HAP-1 (cell line): ENCODE results near the gene POP4.

Experiments used
- DNase-seq, 2 experiments: peaks; one replicate each; pipeline ENCODE4 v3.0.0-alpha.2; 2016 to 2020; ENCODE audit warnings: low spot score in 2 of 2
- H3K27me3 ChIP-seq: fragments of 250-450 bp; sonication (Bioruptor Pico); 2 replicates; pipeline ENCODE4 v1.5.1; 2020; ENCODE audit warnings: low read depth, mild to moderate bottlenecking, moderate library complexity
- H3K36me3 ChIP-seq: fragments of 250-450 bp; sonication (Bioruptor Pico); replicated peaks from 2 replicates; pipeline ENCODE4 v1.5.1; 2020; ENCODE audit warnings: mild to moderate bottlenecking
- H3K4me1 ChIP-seq: fragments of 250-450 bp; sonication (Bioruptor Pico); 2 replicates; pipeline ENCODE4 v1.5.1; 2020; ENCODE audit warnings: mild to moderate bottlenecking
- H3K4me3 ChIP-seq: fragments of 250-450 bp; sonication (Bioruptor Pico); 2 replicates; pipeline ENCODE4 v1.5.1; 2020; ENCODE audit warnings: mild to moderate bottlenecking, moderate library complexity
- H3K9me3 ChIP-seq: fragments of 250-450 bp; sonication (Bioruptor Pico); 2 replicates; pipeline ENCODE4 v1.5.1; 2020; ENCODE audit warnings: mild to moderate bottlenecking, moderate library complexity
- in situ Hi-C: fragments of 300-500 bp; cut with MboI; formaldehyde crosslinking; loops from 3 replicates; pipeline ENCODE4 v1.14.3; 2020; ENCODE audit warnings: low sequenced_read_pairs, inconsistent platforms, mixed read lengths

POP4 gene

DNA sequence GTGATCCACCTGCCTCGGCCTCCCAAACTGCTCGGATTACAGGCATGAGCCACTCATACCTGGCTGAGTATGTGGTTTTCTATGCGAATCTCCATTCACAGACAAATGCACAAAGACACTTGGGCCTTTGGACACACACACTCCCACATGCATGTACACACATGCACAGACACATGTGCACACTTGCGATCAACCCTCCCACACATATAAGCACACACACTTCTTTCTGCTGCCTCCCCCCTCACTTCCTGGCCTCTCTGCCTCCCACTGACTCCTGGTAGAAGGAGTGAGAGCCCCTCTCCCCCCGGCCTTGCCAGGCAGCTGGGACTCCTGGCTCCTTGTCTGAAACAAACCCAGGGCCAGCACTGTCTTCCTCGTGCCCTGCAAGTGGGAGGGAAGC, 29.9 kb downstream of the POP4 start:
- Histone ChIP-seq H3K36me3 (no peaks in the 10 kb centered on the region), H3K27me3 (no peaks in the 10 kb centered on the region), H3K9me3 (no peaks in the 10 kb centered on the region; the same call in 1 of the 2 replicates), H3K4me1 (no peaks in the 10 kb centered on the region), H3K4me3 (no peak overlapping the region)
- in situ Hi-C loops: no loop called here
- DNase-seq: no peak

DNA sequence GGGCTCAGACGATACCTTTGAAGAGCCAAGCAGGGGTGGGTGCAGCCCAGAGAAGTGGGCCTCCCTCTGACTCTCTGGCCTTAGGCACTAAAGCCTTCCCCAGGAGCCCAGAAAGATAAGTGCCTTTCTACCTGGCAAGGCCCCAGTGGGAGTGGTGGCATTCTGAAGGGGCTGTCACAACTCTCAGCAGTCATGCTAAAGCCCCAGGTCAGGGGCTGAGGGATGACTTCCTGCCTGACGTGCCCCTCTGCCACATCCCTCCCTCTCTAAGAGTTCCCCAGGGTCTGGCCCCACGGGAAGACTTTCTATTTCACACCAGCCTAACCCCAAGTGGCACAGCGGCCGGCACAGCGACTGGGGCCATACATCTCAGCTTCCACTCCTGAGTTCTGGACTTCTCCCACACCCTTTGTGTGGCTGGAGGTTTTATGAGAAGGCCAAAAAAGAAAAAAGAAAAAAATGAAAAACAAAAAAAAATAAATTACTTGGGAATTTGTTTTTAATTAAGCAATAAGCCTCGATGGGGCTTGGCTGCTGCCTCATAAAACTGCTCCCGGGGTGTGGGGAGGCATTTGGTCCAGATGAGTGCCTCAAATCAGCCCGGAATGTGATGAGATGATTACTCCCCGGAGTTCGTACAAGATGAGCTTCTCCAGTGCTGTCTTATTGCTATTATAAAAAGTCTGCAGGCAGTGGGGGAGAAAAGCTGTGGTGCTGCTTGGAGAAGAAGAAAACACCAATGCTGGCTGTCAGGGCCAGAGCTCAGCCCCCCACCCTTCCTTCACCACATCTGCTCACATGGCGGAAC, 30.7 kb downstream of the POP4 start:
- DNase-seq: no peak
- H3K27me3 ChIP-seq: peaks cover under 1% of the 10 kb centered on the region
- no peaks in the 10 kb centered on the region for H3K4me1 ChIP-seq
- no peaks in the 10 kb centered on the region; the same call in 1 of the 2 replicates for H3K9me3 ChIP-seq
- H3K36me3 ChIP-seq: no peaks in the 10 kb centered on the region
- H3K4me3 ChIP-seq: no peak overlapping the region
- in situ Hi-C loops: no loop called here

DNA sequence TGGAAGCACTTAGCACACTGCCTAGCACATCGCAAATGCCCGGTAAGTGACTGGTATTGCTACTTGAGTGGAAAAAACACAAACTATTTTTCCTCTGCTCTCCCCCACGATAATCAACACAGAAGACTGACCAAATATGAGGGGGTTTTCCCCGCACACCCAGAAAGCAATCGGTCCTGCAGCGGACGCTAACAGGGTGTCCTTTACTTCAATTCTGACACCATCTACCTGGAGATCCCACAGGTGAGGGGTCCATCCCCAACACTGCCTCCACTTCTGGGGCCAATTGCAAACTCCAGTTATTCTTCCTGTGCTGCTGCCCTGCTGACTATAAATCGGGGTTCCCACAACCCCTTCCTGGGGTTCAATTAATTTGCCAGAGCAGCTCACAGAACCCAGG, 33.0 kb downstream of the POP4 start:
- in situ Hi-C loops: no loop called here

DNA sequence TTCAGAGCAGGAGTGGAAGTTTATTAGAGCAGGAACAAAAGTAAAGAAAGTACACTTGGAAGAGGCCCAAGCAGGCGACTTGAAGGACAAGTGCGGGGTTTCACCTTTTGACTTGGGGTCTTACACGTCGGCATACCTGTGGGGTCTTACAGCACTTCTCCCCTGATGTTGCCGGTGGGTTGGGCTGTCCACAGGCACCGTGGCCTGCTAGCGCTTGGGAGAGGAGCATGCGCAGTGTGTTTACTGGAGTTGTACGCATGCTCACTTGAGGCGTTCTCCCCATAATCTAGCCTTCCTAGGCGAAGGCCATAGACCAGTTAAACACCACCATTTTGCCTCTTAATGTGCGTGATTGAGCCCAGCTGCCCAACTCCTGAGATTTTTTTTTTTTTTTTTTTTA, 34.1 kb downstream of the POP4 start:
- Histone ChIP-seq H3K4me1 (no peaks in the 10 kb centered on the region), H3K4me3 (no peak overlapping the region), H3K36me3 (no peaks in the 10 kb centered on the region), H3K9me3 (no peaks in the 10 kb centered on the region), H3K27me3 (peaks cover 7% of the 10 kb centered on the region)
- in situ Hi-C loops: no loop called here
- DNase-seq: no peak

More for the DNA sequence above, 33.0 kb downstream of the POP4 start:
- Histone ChIP-seq H3K4me3 (no peak overlapping the region), H3K27me3 (peaks cover 7% of the 10 kb centered on the region), H3K4me1 (no peaks in the 10 kb centered on the region), H3K36me3 (no peaks in the 10 kb centered on the region), H3K9me3 (no peaks in the 10 kb centered on the region)
- no peak for DNase-seq

DNA sequence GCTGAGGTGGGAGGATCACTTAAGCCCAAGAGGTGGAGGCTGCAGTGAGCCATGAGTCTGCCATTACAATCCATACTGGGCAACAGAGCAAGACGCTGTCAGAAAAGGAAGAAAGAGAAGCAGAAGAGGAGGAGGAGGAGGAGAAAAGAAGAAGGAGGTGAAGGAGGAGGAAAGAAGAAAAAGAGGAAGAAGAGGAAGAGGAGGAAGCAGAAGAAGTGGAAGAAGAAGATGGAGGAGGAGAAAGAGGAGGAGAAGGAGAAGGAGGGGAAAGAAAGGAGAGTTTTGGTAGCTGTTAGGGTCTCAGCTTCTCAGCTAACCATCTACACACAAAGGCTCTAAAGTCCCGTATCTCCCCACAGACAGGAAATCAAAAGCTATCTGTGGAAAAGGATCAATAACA, 35.5 kb downstream of the POP4 start:
- H3K4me3 ChIP-seq: no peak overlapping the region
- H3K4me1 ChIP-seq: no peaks in the 10 kb centered on the region
- H3K9me3 ChIP-seq: no peaks in the 10 kb centered on the region
- in situ Hi-C loops: no loop called here
- DNase-seq: no peak
- H3K36me3 ChIP-seq: no peaks in the 10 kb centered on the region
- H3K27me3 ChIP-seq: peaks cover 7% of the 10 kb centered on the region

DNA sequence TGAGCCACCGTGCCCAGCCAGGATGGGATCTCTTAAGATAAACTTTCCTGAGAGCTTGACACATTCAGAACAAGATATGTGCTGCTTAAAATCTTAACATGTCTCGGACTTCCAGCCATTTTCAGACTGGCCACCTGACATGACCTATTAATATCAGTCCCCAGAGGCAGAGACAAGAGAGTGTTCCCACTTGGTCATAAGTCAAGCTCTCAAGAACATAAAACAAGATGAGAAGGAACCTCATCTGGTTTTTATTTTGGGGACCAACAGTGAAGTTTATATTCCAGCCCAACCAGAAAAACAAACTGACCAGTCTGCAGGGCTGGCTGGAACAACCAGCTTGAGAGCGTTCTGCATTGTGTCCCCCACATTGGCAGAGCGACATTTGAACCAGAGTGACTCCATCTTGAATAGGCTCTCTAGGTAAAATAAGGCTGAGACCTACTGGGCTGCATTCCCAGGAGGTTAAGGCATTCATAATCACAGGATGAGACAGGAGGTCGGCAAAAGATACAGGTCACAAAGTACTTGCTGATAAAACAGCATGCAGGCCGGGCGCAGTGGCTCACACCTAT, 37.4 kb downstream of the POP4 start:
- Histone ChIP-seq H3K36me3 (no peaks in the 10 kb centered on the region), H3K4me3 (no peak overlapping the region), H3K4me1 (no peaks in the 10 kb centered on the region), H3K27me3 (peaks cover 7% of the 10 kb centered on the region), H3K9me3 (no peaks in the 10 kb centered on the region)
- DNase-seq: no peak
- in situ Hi-C loops: no loop called here

DNA sequence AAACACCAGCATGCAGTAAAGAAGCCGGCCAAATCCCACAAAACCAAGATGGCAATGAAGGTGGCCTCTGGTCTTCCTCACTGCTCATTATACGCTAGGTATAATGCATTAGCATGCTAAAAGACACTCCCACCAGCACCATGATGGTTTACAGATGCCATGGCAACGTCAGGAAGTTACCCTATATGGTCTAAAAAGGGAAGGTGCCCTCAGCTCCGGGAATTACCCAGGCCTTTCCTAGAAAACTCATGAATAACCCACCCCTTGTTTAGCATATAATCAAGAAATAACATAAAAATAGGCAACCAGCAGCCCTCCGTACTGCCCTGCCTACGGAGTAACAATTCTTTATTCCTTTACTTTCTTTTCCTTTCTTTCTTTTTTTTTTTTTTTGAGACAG, 38.1 kb downstream of the POP4 start:
- Histone ChIP-seq H3K4me3 (no peak overlapping the region), H3K9me3 (no peaks in the 10 kb centered on the region), H3K4me1 (no peaks in the 10 kb centered on the region), H3K36me3 (no peaks in the 10 kb centered on the region), H3K27me3 (peaks cover 7% of the 10 kb centered on the region)
- no peak for DNase-seq
- in situ Hi-C loops: no loop called here

DNA sequence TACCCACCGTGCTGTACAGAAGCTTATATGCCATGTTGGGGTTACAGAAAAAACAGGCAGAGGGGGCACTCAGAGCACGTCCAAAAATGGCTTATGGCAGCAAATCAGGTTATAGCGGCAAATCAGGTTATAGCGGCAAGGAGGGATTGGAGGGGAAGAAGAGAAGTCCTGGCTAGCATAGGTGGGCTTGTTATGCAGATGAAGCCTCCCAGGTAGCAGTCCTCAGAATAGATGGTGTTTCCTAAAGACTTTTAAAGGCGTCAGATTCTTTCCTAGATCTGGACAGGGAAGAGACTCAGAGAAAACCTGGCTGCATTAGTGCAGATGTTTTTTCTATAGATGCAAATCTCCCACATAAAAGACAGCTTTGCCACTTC, 39.4 kb downstream of the POP4 start:
- no peaks in the 10 kb centered on the region for H3K9me3 ChIP-seq
- DNase-seq: no peak
- no peaks in the 10 kb centered on the region for H3K36me3 ChIP-seq
- no peak overlapping the region for H3K4me3 ChIP-seq
- H3K27me3 ChIP-seq: peaks cover 7% of the 10 kb centered on the region
- in situ Hi-C loops: no loop called here
- H3K4me1 ChIP-seq: no peaks in the 10 kb centered on the region

DNA sequence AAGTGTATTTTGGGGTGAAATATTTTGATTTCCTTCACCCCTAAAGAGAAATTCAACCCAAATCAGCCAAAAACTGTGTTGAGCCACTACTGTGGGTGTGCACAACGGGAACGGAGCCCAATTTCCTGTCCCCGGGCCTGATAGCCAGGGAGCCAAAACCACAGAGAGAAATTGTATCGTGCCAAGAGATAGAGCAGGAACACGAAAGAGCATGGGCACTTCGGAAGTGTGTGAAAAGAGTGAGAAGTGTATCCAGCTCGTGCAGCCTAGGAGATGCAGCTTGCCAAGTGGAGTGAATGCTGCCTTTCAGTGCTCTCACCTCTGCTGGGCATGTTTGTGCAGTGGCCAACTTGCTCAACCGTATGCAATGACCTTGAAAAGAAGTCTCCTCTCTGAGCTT, 39.8 kb downstream of the POP4 start:
- Histone ChIP-seq H3K4me1 (no peaks in the 10 kb centered on the region), H3K27me3 (peaks cover 7% of the 10 kb centered on the region), H3K9me3 (no peaks in the 10 kb centered on the region), H3K4me3 (no peak overlapping the region), H3K36me3 (no peaks in the 10 kb centered on the region)
- no peak for DNase-seq
- in situ Hi-C loops: no loop called here

DNA sequence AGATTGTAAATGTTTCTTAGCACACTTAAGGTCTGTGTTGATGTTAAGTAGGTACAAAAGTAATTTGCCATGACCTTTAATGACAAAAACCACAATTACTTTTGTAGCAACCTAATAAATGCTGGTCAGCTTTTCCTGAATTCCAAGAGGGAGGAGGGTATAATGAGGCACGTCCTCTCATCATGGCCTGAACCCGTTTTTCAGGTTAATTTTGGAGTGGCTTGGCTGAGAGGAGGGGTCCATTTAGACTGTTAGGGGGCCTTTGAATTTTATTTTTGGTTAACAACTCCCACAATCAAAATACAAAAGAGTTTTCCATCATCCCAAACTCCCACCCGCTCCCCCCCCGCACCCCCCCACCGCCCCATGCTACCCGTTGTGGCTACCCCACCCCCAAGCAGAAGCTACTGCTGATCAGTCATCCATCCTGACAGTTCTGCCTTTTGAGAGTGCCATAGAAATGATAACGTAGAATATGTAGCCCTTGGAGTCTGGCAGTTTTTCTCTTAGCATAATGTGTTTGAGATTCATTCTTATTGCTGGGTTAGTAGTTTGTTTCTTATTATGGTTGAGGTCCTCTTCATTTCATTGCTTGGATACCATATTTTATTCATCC, 44.8 kb downstream of the POP4 start:
- DNase-seq: no peak
- Histone ChIP-seq H3K27me3 (no peaks in the 10 kb centered on the region; the same call in 1 of the 2 replicates), H3K4me1 (no peaks in the 10 kb centered on the region), H3K36me3 (no peaks in the 10 kb centered on the region), H3K4me3 (no peak overlapping the region), H3K9me3 (no peaks in the 10 kb centered on the region)
- in situ Hi-C loops: no loop called here

DNA sequence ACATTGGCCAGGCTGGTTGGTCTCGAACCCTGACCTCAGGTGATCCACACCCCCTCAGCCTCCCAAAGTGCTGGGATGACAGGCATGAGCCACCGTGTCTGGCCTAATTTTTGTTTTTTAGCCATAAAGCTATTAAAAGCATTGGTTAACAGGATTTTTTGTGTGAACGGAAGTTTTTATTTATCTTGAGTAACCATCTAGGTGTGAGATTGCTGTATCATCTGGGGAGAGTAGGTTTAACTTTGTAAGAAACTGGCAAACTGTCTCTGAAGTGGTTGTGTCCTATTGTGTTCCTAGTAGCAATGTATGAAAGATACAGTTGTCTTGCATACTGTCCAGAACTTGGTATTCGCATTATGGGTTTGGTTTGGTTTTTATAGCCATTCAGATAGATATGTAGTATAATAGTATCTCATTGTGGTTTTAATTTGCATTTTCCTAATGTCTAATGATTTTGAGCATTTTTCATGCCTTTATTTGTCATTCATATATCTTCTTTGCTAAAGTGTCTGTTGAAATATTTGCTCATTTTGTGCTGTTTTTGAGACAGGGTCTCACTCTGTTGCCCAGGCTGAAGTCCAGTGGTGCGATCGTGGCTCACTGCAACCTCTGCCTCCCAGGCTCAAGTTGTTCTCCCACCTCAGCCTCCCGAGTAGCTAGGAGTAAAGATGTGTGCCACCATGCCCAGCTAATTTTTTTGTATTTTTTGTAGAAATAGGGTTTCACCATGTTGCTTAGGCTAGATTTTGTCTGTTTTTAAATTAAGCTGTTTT, 45.7 kb downstream of the POP4 start:
- DNase-seq: no peak
- in situ Hi-C loops: no loop called here

DNA sequence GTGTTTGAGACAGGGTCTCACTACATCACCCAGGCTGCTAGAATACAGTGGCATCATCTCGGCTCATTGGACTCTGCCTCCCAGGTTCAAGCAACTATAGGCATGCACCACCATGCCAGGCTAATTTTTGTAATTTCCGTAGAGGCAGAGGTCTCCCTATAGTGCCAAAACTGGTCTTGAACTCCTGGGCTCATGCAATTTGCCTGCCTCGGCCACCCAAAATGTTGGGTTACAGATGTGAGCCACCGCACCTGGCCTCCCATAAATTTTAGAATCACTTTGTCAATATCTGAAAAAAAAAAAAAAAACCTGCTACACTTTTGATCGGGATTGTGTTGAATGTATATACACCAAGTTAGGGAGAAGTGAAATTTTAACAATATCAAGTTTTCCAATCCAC, 47.3 kb downstream of the POP4 start:
- no peaks in the 10 kb centered on the region for H3K4me1 ChIP-seq
- no peak for DNase-seq
- in situ Hi-C loops: no loop called here

More for the DNA sequence above, 45.7 kb downstream of the POP4 start:
- Histone ChIP-seq H3K27me3 (no peaks in the 10 kb centered on the region; the same call in 1 of the 2 replicates), H3K4me1 (no peaks in the 10 kb centered on the region), H3K36me3 (no peaks in the 10 kb centered on the region), H3K9me3 (no peaks in the 10 kb centered on the region), H3K4me3 (no peak overlapping the region)

DNA sequence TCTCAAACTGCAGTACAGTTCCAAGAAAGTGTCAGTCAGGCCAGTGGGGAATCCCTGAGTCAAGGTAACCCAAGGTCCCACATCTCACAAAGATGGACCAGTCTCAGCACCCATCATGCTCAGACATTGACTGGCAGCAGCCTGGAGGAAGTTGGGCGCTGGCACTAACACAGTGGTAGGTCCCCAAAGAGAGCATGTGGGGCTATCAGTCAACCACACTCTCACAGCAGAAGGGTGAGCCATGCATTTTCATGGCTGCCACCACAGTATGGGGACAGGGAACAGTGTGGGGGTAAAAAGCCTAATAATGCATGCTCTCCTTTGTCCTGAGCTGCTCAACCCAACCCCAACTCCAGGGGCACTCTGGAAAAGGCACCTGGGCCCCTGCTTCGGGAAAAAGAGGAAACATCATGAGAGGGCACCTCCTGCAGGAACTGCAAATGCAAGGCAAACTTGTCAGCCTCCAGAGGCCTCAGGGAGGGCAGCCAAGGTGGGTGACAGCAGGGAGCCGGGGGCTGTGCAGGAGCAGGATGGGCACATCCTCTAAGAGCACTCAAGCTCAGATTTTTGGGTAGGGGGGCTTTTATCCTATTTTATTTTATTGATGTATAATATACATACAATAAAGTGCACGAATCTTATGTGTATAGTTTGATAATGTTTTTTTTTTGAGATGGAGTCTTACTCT, 49.7 kb downstream of the POP4 start:
- no peaks in the 10 kb centered on the region for H3K9me3 ChIP-seq
- no peaks in the 10 kb centered on the region; the same call in 1 of the 2 replicates for H3K27me3 ChIP-seq
- H3K4me3 ChIP-seq: no peak overlapping the region
- no peaks in the 10 kb centered on the region for H3K36me3 ChIP-seq
- in situ Hi-C loops: no loop called here
- H3K4me1 ChIP-seq: no peaks in the 10 kb centered on the region
- DNase-seq: no peak

More for the DNA sequence above, 47.3 kb downstream of the POP4 start:
- no peaks in the 10 kb centered on the region; the same call in 1 of the 2 replicates for H3K27me3 ChIP-seq
- no peak overlapping the region for H3K4me3 ChIP-seq
- no peaks in the 10 kb centered on the region for H3K9me3 ChIP-seq
- H3K36me3 ChIP-seq: no peaks in the 10 kb centered on the region
